GM21447 (cell line): ENCODE measurements around the gene TNC.

ENCODE experiments used
- ATAC-seq: cut with Tn5 transposase; IDR thresholded peaks from one replicate; pipeline ENCODE4 v1.9.1; 2021; ENCODE audit not compliant: unreplicated experiment

TNC gene

GRCh38 chr9:115117999-115118878 lies at the start of gene TNC:
TNC (minus strand) TSS chr9:115118157; CDS start chr9:115091018, 27,139 bp downstream.
- no peak for ATAC-seq

- ATAC-seq: no peak
These were observed 49.2 kb upstream of the TNC start for GRCh38 chr9:115167175-115167574.

- no peak for ATAC-seq
These were observed 47.3 kb upstream of the TNC start for GRCh38 chr9:115165233-115165632.

GRCh38 chr9:115164511-115164974 lies 46.6 kb upstream of the TNC start:
- ATAC-seq: no peak

- no peak for ATAC-seq
These were observed 45.0 kb upstream of the TNC start for GRCh38 chr9:115162946-115163345.

- no peak for ATAC-seq
These were observed 43.5 kb upstream of the TNC start for GRCh38 chr9:115161446-115161845.

- ATAC-seq: no peak
These were observed 40.9 kb upstream of the TNC start for GRCh38 chr9:115158661-115159481.

GRCh38 chr9:115157245-115157674 lies 39.3 kb upstream of the TNC start:
- no peak for ATAC-seq

GRCh38 chr9:115155037-115155436 lies 37.1 kb upstream of the TNC start:
- no peak for ATAC-seq

- no peak for ATAC-seq
These were observed 36.7 kb upstream of the TNC start for GRCh38 chr9:115154617-115155016.

GRCh38 chr9:115152281-115152820 lies 34.4 kb upstream of the TNC start:
- no peak for ATAC-seq

- ATAC-seq: no peak
These were observed 30.8 kb upstream of the TNC start for GRCh38 chr9:115148721-115149120.

GRCh38 chr9:115146581-115147021 lies 28.6 kb upstream of the TNC start:
- ATAC-seq: no peak

GRCh38 chr9:115144706-115145105 lies 26.7 kb upstream of the TNC start:
- ATAC-seq: no peak

GRCh38 chr9:115143689-115144088 lies 25.7 kb upstream of the TNC start:
- ATAC-seq: no peak

GRCh38 chr9:115142517-115143270 lies 24.7 kb upstream of the TNC start:
- no peak for ATAC-seq

- no peak for ATAC-seq
These were observed 24.1 kb upstream of the TNC start for GRCh38 chr9:115142090-115142489.

- no peak for ATAC-seq
These were observed 23.7 kb upstream of the TNC start for GRCh38 chr9:115141612-115142011.

- ATAC-seq: no peak
These were observed 20.2 kb upstream of the TNC start for GRCh38 chr9:115138151-115138550.

GRCh38 chr9:115137526-115137925 lies 19.6 kb upstream of the TNC start:
- no peak for ATAC-seq
